H1 (cell line): ENCODE measurements around the gene ELL2. TPM values are rescaled to one million over a fixed set of nuclear protein-coding genes. Genes with fewer than 3 reads are reported as not detected.
A peak's percentile ranks its signal among the peaks of the same experiment; 100 is the strongest.

Experiments used
- CTCF ChIA-PET: fragments of 300-600 bp; sonication (Branson Sonifier 250); formaldehyde crosslinking; loops from one replicate; lab custom pipeline; 2021; ENCODE audit not compliant: partially characterized antibody; lab: Charles Lee
- POLR2A ChIA-PET: fragments of 300-600 bp; sonication (Branson Sonifier 250); formaldehyde crosslinking; loops from one replicate; lab custom pipeline; 2021; ENCODE audit warnings: inconsistent platforms; ENCODE audit not compliant: partially characterized antibody; lab: Charles Lee
- DNase-seq, 2 experiments: peaks; one replicate each; pipeline versions ENCODE4 v3.0.0 to v3.0.0-alpha.2; 2010 to 2022; ENCODE audit warnings: low spot score in 2 of 2, low read depth in 1 of 2, mixed read lengths in 1 of 2
- FAIRE-seq: peaks from 2 replicates; lab custom pipeline; 2011; peaks lifted over from hg19 to GRCh38; lab: Jason Lieb, UNC
- H2AFZ ChIP-seq: 2 replicates; pipeline ENCODE4 v1.8.1; 2012; ENCODE audit warnings: low read length, inconsistent platforms
- H2AK5ac ChIP-seq: 2 replicates; pipeline ENCODE4 v1.6.1; 2013; ENCODE audit warnings: low read depth, low read length
- H2BK120ac ChIP-seq: replicated peaks from 2 replicates; pipeline ENCODE3; 2013; ENCODE audit warnings: low read depth, low read length, inconsistent platforms
- H2BK12ac ChIP-seq: 2 replicates; pipeline ENCODE4 v1.6.1; 2013; ENCODE audit warnings: low read depth, low read length
- H2BK15ac ChIP-seq: 2 replicates; pipeline ENCODE4 v1.6.1; 2013; ENCODE audit warnings: low read length
- H2BK20ac ChIP-seq: 2 replicates; pipeline ENCODE4 v1.6.1; 2013; ENCODE audit warnings: low read length
- H2BK5ac ChIP-seq: 2 replicates; pipeline ENCODE4 v1.6.1; 2013; ENCODE audit warnings: low read depth, low read length
- H3K14ac ChIP-seq: 2 replicates; pipeline ENCODE4 v1.6.1; 2013; ENCODE audit warnings: inconsistent platforms; ENCODE audit not compliant: insufficient read length
- H3K18ac ChIP-seq: 2 replicates; pipeline ENCODE4 v1.6.1; 2013; ENCODE audit warnings: low read length; ENCODE audit errors: extremely low read depth
- H3K23ac ChIP-seq: 2 replicates; pipeline ENCODE4 v1.6.1; 2013; ENCODE audit warnings: inconsistent platforms; ENCODE audit not compliant: insufficient read length
- H3K23me2 ChIP-seq: 2 replicates; pipeline ENCODE4 v1.6.1; 2013; ENCODE audit warnings: low read depth, low read length
- H3K27ac ChIP-seq: 2 replicates; pipeline ENCODE4 v1.6.1; 2011; ENCODE audit warnings: low read depth, low read length, inconsistent platforms
- H3K27me3 ChIP-seq, 4 experiments: replicated peaks in 1 of 4; 1 replicate in 1 of 4; 2 replicates in 3 of 4; pipeline versions ENCODE4 v1.6.1 to v1.8.1; 2011 to 2013; ENCODE audit warnings: low read length in 3 of 4, mild to moderate bottlenecking in 3 of 4, inconsistent platforms in 2 of 4, mixed read lengths in 2 of 4, moderate library complexity in 1 of 4; ENCODE audit not compliant: control insufficient read depth in 3 of 4, insufficient read depth in 3 of 4; ENCODE audit errors: extremely low read depth in 1 of 4
- H3K36me3 ChIP-seq, 4 experiments: 2 replicates each; pipeline versions ENCODE4 v1.6.1 to v1.8.1; 2011 to 2013; ENCODE audit warnings: mild to moderate bottlenecking in 4 of 4, low read length in 3 of 4, moderate library complexity in 2 of 4, control low read depth in 1 of 4, inconsistent platforms in 1 of 4; ENCODE audit not compliant: insufficient read depth in 4 of 4, control insufficient read depth in 2 of 4
- H3K4ac ChIP-seq: replicated peaks from 2 replicates; pipeline ENCODE3; 2013; ENCODE audit warnings: low read length, low read depth, mixed read lengths, inconsistent platforms; ENCODE audit not compliant: insufficient read length
- H3K4me1 ChIP-seq, 4 experiments: replicated peaks in 1 of 4; 1 replicate in 1 of 4; 2 replicates in 3 of 4; pipeline versions ENCODE4 v1.6.1 to v1.8.1; 2011 to 2013; ENCODE audit warnings: low read length in 3 of 4, inconsistent platforms in 2 of 4, mixed read lengths in 1 of 4; ENCODE audit not compliant: insufficient read depth in 4 of 4, control insufficient read depth in 3 of 4
- H3K4me2 ChIP-seq, 2 experiments: 2 replicates each; pipeline versions ENCODE4 v1.6.1 to v1.8.1; 2011 to 2013; ENCODE audit warnings: low read depth in 2 of 2, low read length in 2 of 2, control low read depth in 1 of 2, inconsistent platforms in 1 of 2, mild to moderate bottlenecking in 1 of 2; ENCODE audit not compliant: insufficient read depth in 1 of 2
- H3K4me3 ChIP-seq, 4 experiments: fragments of 200-600, 300-600 bp in 1 of 4; sonication (generic), shearing (Covaris generic), sonication (Bioruptor Twin) in 1 of 4; 2 replicates each; pipeline versions ENCODE4 v1.5.1 to v1.8.1; 2011 to 2016; ENCODE audit warnings: low read length in 4 of 4, low read depth in 3 of 4, control low read depth in 2 of 4, inconsistent platforms in 2 of 4, mild to moderate bottlenecking in 2 of 4, mixed read lengths in 1 of 4, moderate library complexity in 1 of 4; ENCODE audit not compliant: insufficient read depth in 2 of 4; ENCODE audit errors: extremely low read depth in 1 of 4
- H3K56ac ChIP-seq: replicated peaks from 2 replicates; pipeline ENCODE3; 2013; ENCODE audit warnings: low read depth, mild to moderate bottlenecking, mixed read lengths, low read length, inconsistent platforms; ENCODE audit not compliant: insufficient read length
- H3K79me1 ChIP-seq: 2 replicates; pipeline ENCODE4 v1.6.1; 2013; ENCODE audit warnings: low read depth, low read length, control low read depth
- H3K79me2 ChIP-seq, 2 experiments: 2 replicates each; pipeline versions ENCODE4 v1.6.1 to v1.8.1; 2012 to 2013; ENCODE audit warnings: low read length in 2 of 2, mild to moderate bottlenecking in 2 of 2, inconsistent platforms in 1 of 2; ENCODE audit not compliant: insufficient read depth in 2 of 2, control insufficient read depth in 1 of 2
- H3K9ac ChIP-seq, 4 experiments: replicated peaks in 1 of 4; 1 replicate in 1 of 4; 2 replicates in 3 of 4; pipeline versions ENCODE4 v1.6.1 to v1.8.1; 2011 to 2013; ENCODE audit warnings: low read depth in 3 of 4, low read length in 3 of 4, control low read depth in 2 of 4, mild to moderate bottlenecking in 2 of 4, moderate library complexity in 2 of 4, inconsistent platforms in 1 of 4; ENCODE audit errors: extremely low read depth in 1 of 4
- H3K9me3 ChIP-seq, 2 experiments: 2 replicates each; pipeline versions ENCODE4 v1.6.1 to v1.8.1; 2012 to 2013; ENCODE audit warnings: mild to moderate bottlenecking in 2 of 2, moderate library complexity in 2 of 2, control low read depth in 1 of 2, inconsistent platforms in 1 of 2, low read depth in 1 of 2, low read length in 1 of 2, mixed read lengths in 1 of 2; ENCODE audit not compliant: insufficient read depth in 2 of 2
- H4K20me1 ChIP-seq, 2 experiments: replicated peaks in 1 of 2; 2 replicates each; pipeline versions ENCODE3 to v1.8.1; 2011 to 2013; ENCODE audit warnings: inconsistent platforms in 2 of 2, low read length in 2 of 2, mild to moderate bottlenecking in 1 of 2; ENCODE audit not compliant: insufficient read depth in 2 of 2, control insufficient read depth in 1 of 2
- H4K5ac ChIP-seq: 2 replicates; pipeline ENCODE4 v1.6.1; 2013; ENCODE audit warnings: low read length, low read depth, mixed read lengths, inconsistent platforms; ENCODE audit not compliant: insufficient read length
- H4K8ac ChIP-seq: 2 replicates; pipeline ENCODE4 v1.8.0; 2013; ENCODE audit warnings: mild to moderate bottlenecking, moderate library complexity, low read length, inconsistent platforms; ENCODE audit not compliant: insufficient read depth; ENCODE audit errors: extremely low read depth
- H4K91ac ChIP-seq: replicated peaks from 2 replicates; pipeline ENCODE3; 2013; ENCODE audit warnings: low read length, mixed read lengths, inconsistent platforms; ENCODE audit not compliant: insufficient read length
- CBX5 ChIP-seq: fragments of 300-800, 300-1000 bp; sonication (generic); IDR thresholded peaks from 2 replicates; pipeline ENCODE4 v1.7.1; 2016; ENCODE audit warnings: antibody characterized with exemption, low read length, low read depth
- CBX8 ChIP-seq: fragments of 300-800, 300-1000 bp; sonication (generic); IDR thresholded peaks from 2 replicates; pipeline ENCODE4 v1.7.1; 2016; ENCODE audit warnings: low read depth, low read length, borderline replicate concordance
- CREB1 ChIP-seq: IDR thresholded peaks from 2 replicates; pipeline ENCODE4 v1.6.1; 2012; ENCODE audit warnings: inconsistent platforms
- GTF2F1 ChIP-seq: IDR thresholded peaks from 2 replicates; pipeline ENCODE4 v1.6.1; 2012; ENCODE audit warnings: low read depth, low read length, improper control_type of control experiment, borderline replicate concordance
- MAFK ChIP-seq: IDR thresholded peaks from 2 replicates; pipeline ENCODE4 v1.6.1; 2012; ENCODE audit warnings: low read depth, mild to moderate bottlenecking, improper control_type of control experiment, low read length
- RBBP5 ChIP-seq: IDR thresholded peaks from 2 replicates; pipeline ENCODE4 v1.7.1; 2012; ENCODE audit warnings: low read depth, mild to moderate bottlenecking, inconsistent platforms, low read length, moderate library complexity, borderline replicate concordance
- SRF ChIP-seq: IDR thresholded peaks from 2 replicates; pipeline ENCODE4 v1.6.1; 2011; ENCODE audit warnings: mild to moderate bottlenecking, low read depth, low read length, moderate library complexity
- TEAD4 ChIP-seq: IDR thresholded peaks from 2 replicates; pipeline ENCODE4 v1.6.1; 2012; ENCODE audit warnings: low read depth, low read length, inconsistent platforms, mixed read lengths
- WGBS, 2 experiments: shearing (Covaris generic) in 1 of 2; methylation state at CpG; one replicate each; pipeline versions ENCODE4 v1.1.6 to v1.1.7; 2013 to 2015; ENCODE audit warnings: low lambda C conversion rate in 2 of 2, mixed read lengths in 2 of 2, inconsistent platforms in 1 of 2, low coverage in 1 of 2, missing lambda C conversion rate in 1 of 2; ENCODE audit not compliant: insufficient replicate concordance in 2 of 2, insufficient coverage in 1 of 2, insufficient read length in 1 of 2; ENCODE audit errors: extremely low coverage in 1 of 2, missing lambda C conversion rate in 1 of 2; 5-methylcytosine and 5-hydroxymethylcytosine counted together
- polyA plus RNA-seq, 7 experiments: library from polyadenylated mRNA; depleted of rRNA in 3 of 7; stranded (reverse) in 5 of 7; unstranded in 2 of 7; fragments of >200 nt in 5 of 7; fragments of 200-250 nt in 2 of 7; gene quantifications; 1 replicate in 5 of 7; 2 replicates in 1 of 7; 4 replicates in 1 of 7; pipeline versions ENCODE4 v1.2.1 to v1.2.3, GENCODE V29; 2011 to 2013; ENCODE audit warnings: missing spikeins in 2 of 7, mixed read lengths in 2 of 7
- total RNA-seq: library from RNA; stranded (reverse); fragmentation: NEBNext Ultra II Directional; extraction: Animal tissue kit (Norgen Biotek cat#: 25700); gene quantifications from 2 replicates; pipeline ENCODE4 v1.2.1, GENCODE V29; 2021
- TF ChIP-seq, protein P1 (sequence below): IDR thresholded peaks from 2 replicates; pipeline ENCODE4 v1.6.1; 2011; ENCODE audit warnings: low read length, improper control_type of control experiment

The ELL2 gene
- total and polyA plus RNA-seq, 2 of the 8 experiments (the other 6 are each of a cell fraction or from before 2014, with no cell fraction given) = 6.3 to 29.4 TPM

DNA sequence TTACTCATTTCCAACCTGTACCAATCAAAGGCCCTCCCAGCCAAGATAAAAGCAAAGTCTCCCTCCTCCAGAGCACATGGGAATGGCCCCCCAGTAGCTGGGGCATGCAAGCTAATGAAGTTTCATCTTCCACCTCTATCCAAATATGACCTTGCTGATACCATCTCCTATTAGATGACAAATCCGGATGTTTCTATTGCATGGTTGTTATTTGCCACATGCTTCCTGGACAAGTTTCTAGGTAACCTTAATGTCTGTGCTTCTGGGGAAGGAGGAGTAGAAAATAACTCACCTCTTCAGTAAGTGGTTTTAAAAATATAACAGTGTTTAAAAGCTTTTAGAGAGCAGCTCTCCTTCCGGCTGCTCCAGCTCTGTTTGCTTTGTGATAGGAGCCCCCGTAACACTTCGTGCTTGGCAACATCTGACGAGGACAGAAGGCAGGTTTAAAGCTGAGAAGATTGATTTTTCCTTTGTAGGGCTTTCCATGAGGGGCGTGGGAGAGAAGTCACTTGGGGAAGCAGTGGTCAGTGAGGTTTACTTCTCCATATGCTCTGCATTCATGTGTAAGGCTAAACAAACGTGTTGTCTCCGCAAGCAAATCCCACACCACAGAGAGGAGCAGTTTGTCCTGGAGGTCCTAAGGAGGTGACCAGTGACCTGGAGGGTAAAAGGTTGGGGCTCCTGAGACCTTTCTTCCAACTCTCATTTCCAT is 98.8 kb downstream of the ELL2 start:
- Histone ChIP-seq H3K4me1 (no peaks in the 10 kb centered on the region; a peak in 2 of 7 replicates), H2BK20ac (no peak overlapping the region), H4K20me1 (no peaks in the 10 kb centered on the region), H2BK120ac (no peak overlapping the region), H2BK12ac (peak overlapping the region; percentile 42; the same call in 1 of the 2 replicates), H3K79me1 (no peaks in the 10 kb centered on the region), H3K36me3 (no peaks in the 10 kb centered on the region), H4K5ac (no peak overlapping the region), H3K4ac (no peak overlapping the region), H3K27me3 (no peaks in the 10 kb centered on the region; a peak in 1 of 7 replicates), H4K8ac (no peak overlapping the region), H3K4me3 (no peak overlapping the region), H3K23ac (no peak overlapping the region), H3K14ac (no peak overlapping the region), H3K56ac (no peak overlapping the region), H2BK15ac (no peak overlapping the region), H2AK5ac (no peak overlapping the region), H3K18ac (no peak overlapping the region), H3K27ac (no peak overlapping the region), H3K79me2 (no peaks in the 10 kb centered on the region), H3K4me2 (no peak overlapping the region; a peak in 1 of 4 replicates), H3K9me3 (no peaks in the 10 kb centered on the region), H4K91ac (no peak overlapping the region), H2AFZ (no peak overlapping the region), H3K23me2 (no peaks in the 10 kb centered on the region), H3K9ac (no peak overlapping the region), H2BK5ac (no peak overlapping the region; the same call in 1 of the 2 replicates)
- POLR2A ChIA-PET = no interaction called here
- FAIRE-seq (no peak), DNase-seq (no peak)
- WGBS, 2 experiments = 89% methylated on average over 8 of the region's 8 CpGs; no CpG with 5 or more reads in 1 of the 2 experiments
- CTCF ChIA-PET = interaction anchor here (0.6 to 1.7 kb wide), 7 partner anchors 8 to 474 kb away, joined by 3 to 5 read pairs (median 3); no protein-coding TSS in a partner anchor
- TF ChIP-seq RBBP5 = no peak
- no peak for TF ChIP-seq MAFK
- TF ChIP-seq TEAD4 = no peak
- TF ChIP-seq, protein P1, sequence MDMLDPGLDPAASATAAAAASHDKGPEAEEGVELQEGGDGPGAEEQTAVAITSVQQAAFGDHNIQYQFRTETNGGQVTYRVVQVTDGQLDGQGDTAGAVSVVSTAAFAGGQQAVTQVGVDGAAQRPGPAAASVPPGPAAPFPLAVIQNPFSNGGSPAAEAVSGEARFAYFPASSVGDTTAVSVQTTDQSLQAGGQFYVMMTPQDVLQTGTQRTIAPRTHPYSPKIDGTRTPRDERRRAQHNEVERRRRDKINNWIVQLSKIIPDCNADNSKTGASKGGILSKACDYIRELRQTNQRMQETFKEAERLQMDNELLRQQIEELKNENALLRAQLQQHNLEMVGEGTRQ = no peak
- TF ChIP-seq GTF2F1 = no peak
- TF ChIP-seq CBX5 = no peak
- TF ChIP-seq SRF = no peak
- TF ChIP-seq CBX8 = no peak
- no peak for TF ChIP-seq CREB1
